Measurements from ENCODE around the gene OR5A1. TPM values are rescaled to one million over a fixed set of nuclear protein-coding genes. Genes with fewer than 3 reads are reported as not detected.

The OR5A1 gene
- total RNA-seq, 2 donors from 2014 or later, result not detected

DNA sequence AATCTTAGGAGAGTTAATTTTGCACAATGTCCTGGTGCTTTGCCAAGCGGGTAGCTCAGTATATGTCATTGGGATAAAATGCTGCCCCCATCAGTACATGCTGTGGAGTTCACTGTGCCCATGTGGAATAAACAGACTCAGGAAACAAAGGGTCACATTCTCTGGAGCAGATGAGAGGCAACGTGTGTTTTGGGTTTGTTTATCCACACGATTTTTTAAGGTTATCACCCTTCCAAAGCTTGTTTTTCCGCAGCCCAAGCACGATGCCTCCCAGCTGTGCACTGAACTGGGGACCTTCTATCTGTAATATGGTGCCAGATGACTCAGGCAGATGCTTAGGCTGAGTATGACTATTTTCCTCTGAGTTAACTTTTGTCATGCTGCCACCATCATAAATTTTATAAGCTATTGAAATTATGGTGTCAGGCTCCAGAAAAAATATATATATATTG is 26.9 kb downstream of the OR5A1 start:
- ATAC-seq (peak in 1 of 2 donors; percentile 68), DNase-seq (peak; percentile 20)
- intact Hi-C loops (cut with DNase I), result no loop called here

GRCh38 chr11:59473015-59473414 is 36.7 kb downstream of the OR5A1 start, which contains the start of gene OR4D10:
OR4D10 (plus strand) TSS chr11:59473315; CDS start chr11:59477430, 4,115 bp downstream.
- DNase-seq (no peak), ATAC-seq (no peak)
- intact Hi-C loops (cut with DNase I), result no loop called here

DNA sequence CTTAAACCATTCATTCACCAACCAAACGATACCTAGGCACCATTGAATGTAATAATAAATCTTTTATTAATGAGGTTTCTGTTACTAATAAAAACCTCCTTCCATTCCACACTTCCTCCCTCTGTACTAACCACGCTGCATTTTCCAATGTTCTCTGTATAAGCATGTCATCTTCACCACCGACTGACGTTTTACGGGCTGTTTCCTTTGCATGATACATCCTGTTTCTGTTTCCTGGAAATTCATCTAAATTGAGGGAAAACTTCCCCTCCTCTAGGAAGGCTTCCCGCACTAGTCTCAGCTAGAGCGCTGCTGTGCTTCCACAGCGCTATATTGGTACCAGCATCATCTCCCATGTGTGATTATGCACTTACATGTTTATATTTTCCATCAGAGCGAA is 38.9 kb downstream of the OR5A1 start:
- ATAC-seq, result no peak
- intact Hi-C loops (cut with DNase I), result no loop called here
- DNase-seq, result no peak

DNA sequence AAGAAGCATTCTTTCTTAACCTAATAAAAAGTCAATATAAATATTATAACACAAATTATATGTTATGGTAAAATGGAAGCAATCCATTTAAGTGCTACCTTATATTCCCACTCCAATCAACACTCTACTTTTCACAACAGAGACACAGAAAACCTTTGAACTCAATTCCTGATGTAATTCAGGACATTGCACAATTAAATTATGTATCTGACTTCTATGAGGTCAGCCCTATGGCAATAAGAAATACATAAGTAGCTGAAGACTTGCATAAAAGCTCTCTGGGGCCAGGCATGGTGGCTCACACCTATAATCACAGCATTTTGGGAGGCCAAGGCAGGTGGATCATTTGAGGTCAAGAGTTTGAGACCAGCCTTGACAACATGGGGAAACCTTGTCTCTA is 43.6 kb downstream of the OR5A1 start:
- ATAC-seq (no peak), DNase-seq (no peak)
- intact Hi-C loops (cut with DNase I), result no loop called here

DNA sequence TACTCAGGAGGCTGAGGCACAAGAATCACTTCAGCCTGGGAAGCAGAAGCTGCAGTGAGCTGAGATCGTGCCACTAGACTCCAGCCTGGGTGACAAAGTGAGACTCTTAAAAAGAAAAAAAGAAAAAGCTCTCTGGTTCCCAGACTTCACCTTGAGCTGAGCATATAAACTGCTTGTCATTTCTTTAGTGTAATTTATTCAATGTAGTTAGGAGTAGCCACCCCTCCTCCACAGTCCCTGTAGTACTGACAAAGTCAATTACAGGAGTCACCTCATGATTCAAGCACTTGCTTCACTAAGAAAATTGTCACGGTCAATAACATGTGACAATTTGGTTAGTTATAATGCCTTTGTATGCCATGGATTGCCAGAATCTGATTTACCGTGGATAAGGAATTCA is 44.1 kb downstream of the OR5A1 start:
- intact Hi-C loops (cut with DNase I), result no loop called here
- ATAC-seq, result no peak
- no peak for DNase-seq

Other genes with a start within 250 kb of the OR5A1 start
- gene MPEG1, start 223.5 kb upstream of the OR5A1 start, total RNA-seq, result 10 to 100 TPM; 16.4 to 38.1 TPM
- gene OR5AN1, start 77.6 kb upstream of the OR5A1 start, total RNA-seq, result not detected
- gene OR5A2, start 10.1 kb upstream of the OR5A1 start, total RNA-seq, result not detected
- gene OR4D6, start 20.5 kb downstream of the OR5A1 start, total RNA-seq, result not detected
- not detected for gene OR4D10, start 36.8 kb downstream of the OR5A1 start, total RNA-seq
- gene OR4D11, start 67.1 kb downstream of the OR5A1 start, total RNA-seq, result not detected
- not detected for gene OR4D9, start 75.1 kb downstream of the OR5A1 start, total RNA-seq
- 10 to 100 TPM; 31.7 to 37.8 TPM for gene OSBP, start 179.3 kb downstream of the OR5A1 start, total RNA-seq
- 10 to 100 TPM; 21.6 to 28.2 TPM for gene PATL1, start 232.6 kb downstream of the OR5A1 start, total RNA-seq

All from left cardiac atrium (tissue), 4 donors.